Sigmoid colon (tissue), 4 donors: Measurements from ENCODE around the gene GUCY2F.

ENCODE experiments used
- EP300 ChIP-seq, 4 donors: sonication (generic); formaldehyde crosslinking; IDR thresholded peaks; one replicate each; pipeline ENCODE4 v1.6.1; 2017; ENCODE audit warnings: antibody characterized with exemption in 4 of 4
- POLR2A ChIP-seq, 2 donors: fragments of 450-650 bp; IDR thresholded peaks; one replicate each; pipeline ENCODE4 v1.6.1; 2016; ENCODE audit warnings: antibody characterized with exemption in 2 of 2, mild to moderate bottlenecking in 2 of 2, moderate library complexity in 2 of 2
- POLR2AphosphoS5 ChIP-seq, 4 donors: sonication (generic); formaldehyde crosslinking; IDR thresholded peaks; one replicate each; pipeline ENCODE4 v1.6.1; 2017; ENCODE audit warnings: antibody characterized with exemption in 4 of 4
- TF ChIP-seq, protein P1 (sequence below), 4 experiments: fragments of 450-650 bp in 3 of 4; fragments of 200-600 bp in 1 of 4; IDR thresholded peaks; one replicate each; pipeline ENCODE4 v1.5.1; 2016 to 2019; ENCODE audit warnings: antibody characterized with exemption in 4 of 4, mild to moderate bottlenecking in 3 of 4, moderate library complexity in 2 of 4

DNA sequence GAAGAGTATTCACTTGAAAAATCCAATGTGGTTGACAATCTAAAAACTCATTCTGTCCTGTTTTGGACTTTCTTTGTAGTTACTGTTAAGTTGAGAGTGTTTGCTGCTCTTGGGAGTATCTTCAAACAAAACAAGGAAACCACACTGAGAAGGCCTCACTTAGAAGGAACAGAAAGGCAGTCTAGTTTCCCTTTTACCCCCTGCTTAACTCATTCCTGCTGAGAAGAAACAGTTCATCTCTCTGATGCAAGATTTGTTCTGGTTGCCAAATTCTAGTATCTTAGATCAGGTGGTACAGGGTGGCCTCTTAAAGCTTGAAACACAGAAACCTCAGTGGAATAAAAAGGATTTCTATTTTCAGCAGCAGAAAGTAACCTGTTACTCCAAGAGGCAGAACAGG, 41.4 kb downstream of the GUCY2F start:
- TF ChIP-seq POLR2A (IDR thresholded peaks at IDR 0.05) (no peak), EP300 (IDR thresholded peaks at IDR 0.05) (no peak), POLR2AphosphoS5 (IDR thresholded peaks at IDR 0.05) (no peak)
- TF ChIP-seq, protein P1, sequence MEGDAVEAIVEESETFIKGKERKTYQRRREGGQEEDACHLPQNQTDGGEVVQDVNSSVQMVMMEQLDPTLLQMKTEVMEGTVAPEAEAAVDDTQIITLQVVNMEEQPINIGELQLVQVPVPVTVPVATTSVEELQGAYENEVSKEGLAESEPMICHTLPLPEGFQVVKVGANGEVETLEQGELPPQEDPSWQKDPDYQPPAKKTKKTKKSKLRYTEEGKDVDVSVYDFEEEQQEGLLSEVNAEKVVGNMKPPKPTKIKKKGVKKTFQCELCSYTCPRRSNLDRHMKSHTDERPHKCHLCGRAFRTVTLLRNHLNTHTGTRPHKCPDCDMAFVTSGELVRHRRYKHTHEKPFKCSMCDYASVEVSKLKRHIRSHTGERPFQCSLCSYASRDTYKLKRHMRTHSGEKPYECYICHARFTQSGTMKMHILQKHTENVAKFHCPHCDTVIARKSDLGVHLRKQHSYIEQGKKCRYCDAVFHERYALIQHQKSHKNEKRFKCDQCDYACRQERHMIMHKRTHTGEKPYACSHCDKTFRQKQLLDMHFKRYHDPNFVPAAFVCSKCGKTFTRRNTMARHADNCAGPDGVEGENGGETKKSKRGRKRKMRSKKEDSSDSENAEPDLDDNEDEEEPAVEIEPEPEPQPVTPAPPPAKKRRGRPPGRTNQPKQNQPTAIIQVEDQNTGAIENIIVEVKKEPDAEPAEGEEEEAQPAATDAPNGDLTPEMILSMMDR (IDR thresholded peaks at IDR 0.05) = no peak
